Loucy (cell line): ENCODE data around the gene RPS16.

Source experiments
- H2AFZ ChIP-seq: fragments of 200-600 bp; sonication (generic); 2 replicates; pipeline ENCODE4 v1.6.0; 2016; ENCODE audit warnings: antibody characterized with exemption, mild to moderate bottlenecking, low read length, moderate library complexity
- H3F3A ChIP-seq: fragments of 200-600 bp; 2 replicates; pipeline ENCODE4 v1.6.0; 2016; ENCODE audit warnings: antibody characterized with exemption, low read depth, mild to moderate bottlenecking
- H3K27me3 ChIP-seq: fragments of 200-600 bp; sonication (generic); 2 replicates; pipeline ENCODE4 v1.6.1; 2014; ENCODE audit warnings: low read length, mild to moderate bottlenecking; ENCODE audit not compliant: insufficient read depth, poor library complexity, severe bottlenecking
- H3K36me3 ChIP-seq: fragments of 200-600 bp; sonication (generic); 2 replicates; pipeline ENCODE4 v1.6.1; 2016; ENCODE audit warnings: low read length; ENCODE audit not compliant: insufficient read depth
- H3K4me1 ChIP-seq: fragments of 200-600 bp; sonication (generic); 2 replicates; pipeline ENCODE4 v1.5.1; 2014; ENCODE audit warnings: low read length, mild to moderate bottlenecking; ENCODE audit not compliant: insufficient read depth, poor library complexity, severe bottlenecking
- H3K4me2 ChIP-seq: fragments of 200-600 bp; sonication (generic); 2 replicates; pipeline ENCODE4 v1.6.0; 2014; ENCODE audit warnings: antibody characterized with exemption, low read length, low read depth, mild to moderate bottlenecking; ENCODE audit not compliant: poor library complexity, severe bottlenecking
- H3K4me3 ChIP-seq: fragments of 200-600 bp; sonication (generic); 2 replicates; pipeline ENCODE4 v1.5.1; 2014; ENCODE audit warnings: low read length, mild to moderate bottlenecking, mixed read lengths; ENCODE audit not compliant: poor library complexity, severe bottlenecking
- H3K79me2 ChIP-seq: fragments of 200-600 bp; sonication (generic); 2 replicates; pipeline ENCODE4 v1.6.1; 2014; ENCODE audit warnings: low read length; ENCODE audit not compliant: insufficient read depth
- H3K9ac ChIP-seq: fragments of 200-600 bp; sonication (generic); 2 replicates; pipeline ENCODE4 v1.6.0; 2014; ENCODE audit warnings: mild to moderate bottlenecking, low read depth, low read length, moderate library complexity; ENCODE audit not compliant: poor library complexity, severe bottlenecking
- H3K9me2 ChIP-seq: fragments of 200-600 bp; sonication (generic); replicated peaks from 2 replicates; pipeline ENCODE4 v1.6.1; 2016; ENCODE audit warnings: low read depth, low read length, mixed read lengths
- H3K9me3 ChIP-seq: fragments of 200-600 bp; sonication (generic); 2 replicates; pipeline ENCODE4 v1.6.1; 2014; ENCODE audit warnings: mild to moderate bottlenecking, antibody characterized with exemption, low read length, low read depth; ENCODE audit not compliant: insufficient read depth
- H4K20me1 ChIP-seq: fragments of 200-600 bp; sonication (generic); 2 replicates; pipeline ENCODE4 v1.6.0; 2014; ENCODE audit warnings: antibody characterized with exemption, low read length, mild to moderate bottlenecking; ENCODE audit not compliant: insufficient read depth, poor library complexity, severe bottlenecking
- EZH2phosphoT487 ChIP-seq: fragments of 200-600 bp; IDR thresholded peaks from 2 replicates; pipeline ENCODE4 v1.6.1; 2018; ENCODE audit warnings: antibody characterized with exemption, mild to moderate bottlenecking, moderate library complexity, borderline replicate concordance
- TF ChIP-seq, protein P1 (sequence below): fragments of 200-600 bp; sonication (generic); conservative IDR thresholded peaks from 2 replicates; pipeline ENCODE4 v1.5.1; 2014; ENCODE audit warnings: mild to moderate bottlenecking, antibody characterized with exemption, low read length

The RPS16 gene

DNA sequence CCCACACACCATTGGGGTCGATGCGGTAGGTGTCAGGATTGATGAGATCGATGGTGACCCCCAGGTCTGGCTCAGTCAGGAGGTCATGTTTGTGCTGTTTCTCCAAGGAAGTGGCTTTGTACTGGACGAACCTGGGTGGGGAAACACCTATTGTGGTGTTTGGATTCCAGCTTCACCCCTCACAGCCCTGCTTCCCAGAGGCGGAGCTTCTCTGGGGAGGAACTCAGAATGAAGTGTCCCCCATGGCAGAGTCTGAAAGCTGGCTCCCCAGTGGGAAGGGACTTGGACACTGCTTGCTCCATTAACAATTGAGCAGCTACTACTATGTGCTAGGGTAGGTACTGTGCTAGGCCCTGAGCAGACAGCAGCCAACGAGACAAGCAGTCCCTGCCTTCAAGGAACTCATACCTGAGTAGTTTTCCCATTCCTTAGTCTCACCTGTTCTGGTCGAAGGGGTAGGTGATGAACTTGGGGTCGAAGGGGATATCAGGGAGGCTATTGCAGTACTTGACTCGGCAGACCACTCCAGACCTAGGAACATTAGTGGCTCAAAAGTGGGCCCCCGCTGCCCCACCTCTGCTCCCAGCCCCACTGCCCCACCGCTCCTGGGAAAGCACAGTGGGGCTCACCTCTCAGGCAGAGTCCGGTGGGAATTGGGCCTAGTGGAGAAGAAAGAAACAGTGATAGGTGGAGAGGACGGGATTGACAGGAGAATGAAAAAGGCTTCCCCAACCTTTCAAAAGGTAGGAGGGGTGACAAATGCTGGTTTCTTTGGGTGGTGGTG is 45.9 kb downstream of the RPS16 start:
- peak overlapping the region; percentile 95 for H3K4me3 ChIP-seq
- no peaks in the 10 kb centered on the region for H3K9me2 ChIP-seq
- peaks cover 10% of the 10 kb centered on the region for H4K20me1 ChIP-seq
- H3F3A ChIP-seq: no peaks in the 10 kb centered on the region
- no peak overlapping the region for H2AFZ ChIP-seq
- TF ChIP-seq, protein P1, sequence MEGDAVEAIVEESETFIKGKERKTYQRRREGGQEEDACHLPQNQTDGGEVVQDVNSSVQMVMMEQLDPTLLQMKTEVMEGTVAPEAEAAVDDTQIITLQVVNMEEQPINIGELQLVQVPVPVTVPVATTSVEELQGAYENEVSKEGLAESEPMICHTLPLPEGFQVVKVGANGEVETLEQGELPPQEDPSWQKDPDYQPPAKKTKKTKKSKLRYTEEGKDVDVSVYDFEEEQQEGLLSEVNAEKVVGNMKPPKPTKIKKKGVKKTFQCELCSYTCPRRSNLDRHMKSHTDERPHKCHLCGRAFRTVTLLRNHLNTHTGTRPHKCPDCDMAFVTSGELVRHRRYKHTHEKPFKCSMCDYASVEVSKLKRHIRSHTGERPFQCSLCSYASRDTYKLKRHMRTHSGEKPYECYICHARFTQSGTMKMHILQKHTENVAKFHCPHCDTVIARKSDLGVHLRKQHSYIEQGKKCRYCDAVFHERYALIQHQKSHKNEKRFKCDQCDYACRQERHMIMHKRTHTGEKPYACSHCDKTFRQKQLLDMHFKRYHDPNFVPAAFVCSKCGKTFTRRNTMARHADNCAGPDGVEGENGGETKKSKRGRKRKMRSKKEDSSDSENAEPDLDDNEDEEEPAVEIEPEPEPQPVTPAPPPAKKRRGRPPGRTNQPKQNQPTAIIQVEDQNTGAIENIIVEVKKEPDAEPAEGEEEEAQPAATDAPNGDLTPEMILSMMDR: no peak
- TF ChIP-seq EZH2phosphoT487: no peak
- no peaks in the 10 kb centered on the region for H3K27me3 ChIP-seq
- H3K4me2 ChIP-seq: peak overlapping the region; percentile 91
- H3K9me3 ChIP-seq: no peaks in the 10 kb centered on the region
- H3K4me1 ChIP-seq: peaks cover 25% of the 10 kb centered on the region
- peaks cover 32% of the 10 kb centered on the region; the same call in 1 of the 2 replicates for H3K36me3 ChIP-seq
- H3K79me2 ChIP-seq: peaks cover 39% of the 10 kb centered on the region
- H3K9ac ChIP-seq: peak overlapping the region; percentile 83

DNA sequence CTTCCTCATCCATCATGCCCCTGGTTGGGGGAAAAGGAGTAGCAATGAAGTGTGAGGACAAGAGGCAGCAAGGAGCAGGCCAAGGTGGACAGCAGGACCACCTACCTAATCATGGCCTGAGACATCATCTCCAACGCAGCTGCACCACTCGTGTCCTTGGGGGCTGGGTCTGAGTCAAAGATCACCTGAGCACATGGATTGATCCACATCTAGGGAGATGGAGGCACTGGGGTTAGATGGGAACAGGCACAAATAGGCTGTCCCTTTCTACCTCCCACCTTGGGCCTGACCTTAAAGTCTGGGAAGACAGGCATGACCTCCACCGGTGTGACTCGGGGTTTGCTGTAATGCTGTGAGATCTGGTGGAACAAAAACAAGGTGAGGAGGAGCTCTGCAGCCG is 47.1 kb downstream of the RPS16 start:
- Histone ChIP-seq H3K27me3 (no peaks in the 10 kb centered on the region), H3K4me3 (no peak overlapping the region), H4K20me1 (peaks cover 10% of the 10 kb centered on the region), H2AFZ (no peak overlapping the region), H3K9me2 (no peaks in the 10 kb centered on the region), H3K4me1 (peaks cover 25% of the 10 kb centered on the region), H3K9ac (peak overlapping the region; percentile 83), H3K36me3 (peaks cover 38% of the 10 kb centered on the region; the same call in 1 of the 2 replicates), H3K4me2 (peak overlapping the region; percentile 91), H3K9me3 (no peaks in the 10 kb centered on the region), H3F3A (no peaks in the 10 kb centered on the region), H3K79me2 (peaks cover 37% of the 10 kb centered on the region)
- TF ChIP-seq, protein P1: no peak
- TF ChIP-seq EZH2phosphoT487: no peak

DNA sequence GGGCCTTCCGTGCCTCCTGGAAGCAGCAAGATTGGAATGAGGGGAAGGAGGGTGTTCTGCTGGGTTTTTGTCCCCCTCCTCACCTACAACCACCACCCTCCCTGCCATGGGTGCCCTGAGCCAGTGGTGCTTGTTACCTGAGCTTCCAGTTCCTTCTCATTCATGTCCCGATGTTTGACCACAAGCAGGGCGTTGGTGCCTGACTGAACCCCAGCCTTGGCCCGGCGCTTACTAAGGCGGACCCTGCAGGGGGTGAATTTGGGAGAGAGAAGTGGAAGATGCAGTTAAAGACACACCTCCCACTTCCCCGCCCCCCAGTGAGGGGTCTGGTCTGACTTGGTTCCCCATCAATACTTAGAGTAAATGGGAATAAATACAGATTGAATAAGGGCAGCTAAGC is 49.2 kb downstream of the RPS16 start:
- Histone ChIP-seq H3K27me3 (no peaks in the 10 kb centered on the region), H3K4me1 (peaks cover 16% of the 10 kb centered on the region), H3K4me3 (no peak overlapping the region), H3K9me3 (no peaks in the 10 kb centered on the region), H3F3A (no peaks in the 10 kb centered on the region), H3K4me2 (no peak overlapping the region), H4K20me1 (peaks cover 10% of the 10 kb centered on the region), H3K79me2 (peaks cover 20% of the 10 kb centered on the region), H3K36me3 (peaks cover 47% of the 10 kb centered on the region; the same call in 1 of the 2 replicates), H3K9ac (no peak overlapping the region), H3K9me2 (no peaks in the 10 kb centered on the region), H2AFZ (no peak overlapping the region)
- TF ChIP-seq EZH2phosphoT487: no peak
- TF ChIP-seq, protein P1: no peak
